Neuronal stem cell (in vitro differentiated cells): Measurements from ENCODE around the gene SLC32A1.

Experiments
- DNase-seq: peaks from one replicate; pipeline ENCODE4 v3.0.0-alpha.2; 2013; ENCODE audit warnings: low spot score
- H2AFZ ChIP-seq: one replicate; pipeline ENCODE4 v1.6.1; 2013; ENCODE audit warnings: mild to moderate bottlenecking, low read length, inconsistent platforms
- H2AK5ac ChIP-seq: 2 replicates; pipeline ENCODE4 v1.6.1; 2013; ENCODE audit warnings: low read depth, mild to moderate bottlenecking, inconsistent platforms, low read length, moderate library complexity, mixed read lengths
- H2BK120ac ChIP-seq: 2 replicates; pipeline ENCODE4 v1.6.1; 2013; ENCODE audit warnings: low read depth, mild to moderate bottlenecking, inconsistent platforms, low read length, moderate library complexity, mixed read lengths
- H2BK12ac ChIP-seq: one replicate; pipeline ENCODE4 v1.6.1; 2013; ENCODE audit warnings: low read length, inconsistent platforms
- H2BK15ac ChIP-seq: 2 replicates; pipeline ENCODE4 v1.6.1; 2013; ENCODE audit warnings: mild to moderate bottlenecking, low read length, inconsistent platforms, mixed read lengths
- H2BK5ac ChIP-seq: one replicate; pipeline ENCODE4 v1.6.1; 2013; ENCODE audit warnings: inconsistent platforms, mild to moderate bottlenecking, low read length, moderate library complexity
- H3K14ac ChIP-seq: one replicate; pipeline ENCODE4 v1.6.1; 2013; ENCODE audit warnings: low read length, inconsistent platforms
- H3K18ac ChIP-seq: 2 replicates; pipeline ENCODE4 v1.6.1; 2013; ENCODE audit warnings: low read length, inconsistent platforms
- H3K23ac ChIP-seq: 2 replicates; pipeline ENCODE4 v1.6.1; 2013; ENCODE audit warnings: low read depth, mild to moderate bottlenecking, mixed read lengths, low read length, inconsistent platforms; ENCODE audit not compliant: poor library complexity
- H3K27ac ChIP-seq: replicated peaks from 3 replicates; pipeline ENCODE4 v1.5.1; 2013; ENCODE audit warnings: low read length, inconsistent platforms
- H3K27me3 ChIP-seq, 3 experiments: 2 replicates each; pipeline ENCODE4 v1.6.1; 2013; ENCODE audit warnings: low read length in 3 of 3, mild to moderate bottlenecking in 2 of 3, inconsistent platforms in 1 of 3, low read depth in 1 of 3, mixed read lengths in 1 of 3, moderate library complexity in 1 of 3; ENCODE audit not compliant: control insufficient read depth in 3 of 3, insufficient read depth in 3 of 3
- H3K36me3 ChIP-seq, 2 donors: replicated peaks in 1 of 2; 2 replicates each; pipeline ENCODE4 v1.6.1; 2013; ENCODE audit warnings: low read length in 2 of 2; ENCODE audit not compliant: control insufficient read depth in 2 of 2, insufficient read depth in 2 of 2
- H3K4ac ChIP-seq: 2 replicates; pipeline ENCODE4 v1.6.1; 2013; ENCODE audit warnings: inconsistent platforms, mild to moderate bottlenecking, low read length, moderate library complexity
- H3K4me1 ChIP-seq, 2 donors: 1 replicate in 1 of 2; 2 replicates in 1 of 2; pipeline ENCODE4 v1.6.1; 2013; ENCODE audit warnings: low read length in 2 of 2, low read depth in 1 of 2; ENCODE audit not compliant: control insufficient read depth in 2 of 2, insufficient read depth in 1 of 2
- H3K4me2 ChIP-seq: one replicate; pipeline ENCODE4 v1.6.1; 2013; ENCODE audit warnings: mild to moderate bottlenecking, low read length, inconsistent platforms; ENCODE audit not compliant: insufficient read depth, poor library complexity, severe bottlenecking
- H3K4me3 ChIP-seq, 2 donors: 2 replicates each; pipeline ENCODE4 v1.5.1; 2013; ENCODE audit warnings: low read length in 2 of 2, mild to moderate bottlenecking in 2 of 2, inconsistent platforms in 1 of 2, moderate library complexity in 1 of 2
- H3K79me1 ChIP-seq: one replicate; pipeline ENCODE4 v1.6.1; 2013; ENCODE audit warnings: low read depth, mild to moderate bottlenecking, inconsistent platforms, low read length, moderate library complexity
- H3K9ac ChIP-seq: one replicate; pipeline ENCODE4 v1.6.1; 2013; ENCODE audit warnings: mild to moderate bottlenecking, low read depth, low read length, inconsistent platforms; ENCODE audit not compliant: poor library complexity
- H3K9me3 ChIP-seq, 2 donors: replicated peaks in 1 of 2; 2 replicates each; pipeline versions ENCODE3 to v1.6.1; 2013; ENCODE audit warnings: low read length in 2 of 2, mild to moderate bottlenecking in 2 of 2, inconsistent platforms in 1 of 2, low read depth in 1 of 2, mixed read lengths in 1 of 2, moderate library complexity in 1 of 2; ENCODE audit not compliant: control insufficient read depth in 2 of 2, insufficient read depth in 1 of 2
- H4K8ac ChIP-seq: one replicate; pipeline ENCODE4 v1.6.1; 2013; ENCODE audit warnings: low read depth, mild to moderate bottlenecking, inconsistent platforms, low read length, moderate library complexity
- H4K91ac ChIP-seq: one replicate; pipeline ENCODE4 v1.6.1; 2013; ENCODE audit warnings: low read length, low read depth, mild to moderate bottlenecking, inconsistent platforms; ENCODE audit not compliant: poor library complexity
- WGBS, 2 donors: extraction: QIAGEN DNeasy Blood & Tissue Kit; methylation state at CpG; one replicate each; pipeline ENCODE4 v1.1.7; 2013; ENCODE audit warnings: missing lambda C conversion rate in 2 of 2, mixed read lengths in 1 of 2; ENCODE audit not compliant: insufficient read length in 2 of 2, insufficient replicate concordance in 1 of 2; ENCODE audit errors: extremely low coverage in 2 of 2; 5-methylcytosine and 5-hydroxymethylcytosine counted together

SLC32A1 gene

GRCh38 chr20:38728911-38729642 lies 4.8 kb downstream of the SLC32A1 start:
- Histone ChIP-seq H3K9me3 (peaks cover 16 to 18% of the 10 kb centered on the region in 2 donors), H3K4me3 (peak overlapping the region in 1 of 2 donors; percentile 36), H2BK15ac (no peak overlapping the region), H2AK5ac (peak overlapping the region; percentile 86), H3K27ac (no peak overlapping the region), H3K27me3 (peaks cover 60 to 86% (median 85%) of the 10 kb centered on the region in 3 experiments), H3K4me1 (peaks cover 13 to 25% of the 10 kb centered on the region in 2 donors), H2BK12ac (no peak overlapping the region), H3K36me3 (no peaks in the 10 kb centered on the region), H3K4ac (no peak overlapping the region), H2BK120ac (no peak overlapping the region), H3K14ac (no peak overlapping the region), H3K23ac (no peak overlapping the region), H3K79me1 (no peaks in the 10 kb centered on the region), H3K18ac (peak overlapping the region; percentile 11), H3K4me2 (peak overlapping the region; percentile 26), H3K9ac (no peak overlapping the region), H4K8ac (no peak overlapping the region), H2BK5ac (peak overlapping the region; percentile 84), H4K91ac (no peak overlapping the region), H2AFZ (peak overlapping the region; percentile 84)
- no peak for DNase-seq
- WGBS, 2 donors, result no CpG with 5 or more reads among the region's 41 CpGs

- no peaks in the 10 kb centered on the region for H3K79me1 ChIP-seq
- peaks cover 16 to 18% of the 10 kb centered on the region in 2 donors for H3K9me3 ChIP-seq
- peak overlapping the region; percentile 60 for H3K23ac ChIP-seq
- H3K9ac ChIP-seq, result no peak overlapping the region
- H2BK12ac ChIP-seq, result no peak overlapping the region
- no peak for DNase-seq
- no peak overlapping the region for H4K91ac ChIP-seq
- peak overlapping the region; percentile 83 for H2BK15ac ChIP-seq
- H3K4me3 ChIP-seq, result peak overlapping the region in 1 of 2 donors; percentile 36
- no peak overlapping the region for H3K14ac ChIP-seq
- H2BK120ac ChIP-seq, result peak overlapping the region; percentile 56
- no CpG with 5 or more reads among the region's 7 CpGs for WGBS, 2 donors
- H3K4ac ChIP-seq, result no peak overlapping the region
- no peaks in the 10 kb centered on the region for H3K36me3 ChIP-seq
- H4K8ac ChIP-seq, result no peak overlapping the region
- no peak overlapping the region for H3K27ac ChIP-seq
- peaks cover 13 to 21% of the 10 kb centered on the region in 2 donors for H3K4me1 ChIP-seq
- H2BK5ac ChIP-seq, result peak overlapping the region; percentile 27
- no peak overlapping the region for H3K4me2 ChIP-seq
- H2AFZ ChIP-seq, result peak overlapping the region; percentile 84
- peak overlapping the region; percentile 96 for H2AK5ac ChIP-seq
- peaks cover 55 to 84% (median 78%) of the 10 kb centered on the region in 3 experiments for H3K27me3 ChIP-seq
- H3K18ac ChIP-seq, result peak overlapping the region; percentile 82
These were observed 5.5 kb downstream of the SLC32A1 start for GRCh38 chr20:38729767-38730166.

- no peak overlapping the region for H3K4ac ChIP-seq
- H3K4me2 ChIP-seq, result no peak overlapping the region
- no CpG with 5 or more reads among the region's 41 CpGs for WGBS, 2 donors
- peak overlapping the region; percentile 82 for H3K18ac ChIP-seq
- peak overlapping the region; percentile 60 for H3K23ac ChIP-seq
- peak overlapping the region; percentile 9 for H3K9ac ChIP-seq
- peak overlapping the region in 1 of 2 donors; percentile 36 for H3K4me3 ChIP-seq
- peak overlapping the region; percentile 96 for H2AK5ac ChIP-seq
- H3K14ac ChIP-seq, result no peak overlapping the region
- peak overlapping the region; percentile 84 for H2AFZ ChIP-seq
- no peak overlapping the region for H4K8ac ChIP-seq
- peak overlapping the region; percentile 69 for H4K91ac ChIP-seq
- peak overlapping the region; percentile 83 for H2BK15ac ChIP-seq
- peak overlapping the region; percentile 91 for H2BK12ac ChIP-seq
- H3K4me1 ChIP-seq, result peaks cover 13 to 17% of the 10 kb centered on the region in 2 donors
- no peaks in the 10 kb centered on the region for H3K79me1 ChIP-seq
- H2BK120ac ChIP-seq, result peak overlapping the region; percentile 56
- DNase-seq, result no peak
- H3K27me3 ChIP-seq, result peaks cover 50 to 78% (median 72%) of the 10 kb centered on the region in 3 experiments
- peak overlapping the region; percentile 27 for H2BK5ac ChIP-seq
- H3K9me3 ChIP-seq, result peaks cover 16 to 18% of the 10 kb centered on the region in 2 donors
- no peaks in the 10 kb centered on the region for H3K36me3 ChIP-seq
- no peak overlapping the region for H3K27ac ChIP-seq
These were observed 6.1 kb downstream of the SLC32A1 start for GRCh38 chr20:38730167-38730988.
